ENCODE results near the gene COMTD1.
"Not testable (repeated sequence)": the region's sequence is repeated elsewhere in the genome, so short reads cannot be mapped to it uniquely, and the experiment has no call there.

Gene COMTD1

DNA sequence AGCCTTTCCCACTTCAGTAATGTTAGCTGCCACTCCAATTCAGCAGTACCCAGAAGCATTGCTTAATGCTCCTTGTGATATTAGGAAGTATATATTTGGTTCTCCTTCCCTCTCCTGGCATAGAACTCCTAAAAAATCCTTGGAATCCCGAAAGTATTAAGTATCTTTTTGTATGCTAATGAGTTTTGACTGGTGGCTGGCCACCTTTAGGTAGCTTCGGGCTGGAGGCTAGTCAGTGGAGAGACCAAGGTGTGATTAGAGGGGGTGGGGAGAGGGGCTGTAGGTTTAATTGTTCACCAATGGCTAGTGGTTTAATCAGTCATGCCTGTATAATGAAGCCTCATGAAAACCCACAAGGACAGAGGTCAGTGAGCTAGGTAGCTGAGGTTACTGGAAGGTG lies 12.2 kb downstream of the COMTD1 start:
- no peak for TF ChIP-seq EZH2 (IDR thresholded peaks at IDR 0.05; ENCODE audit: borderline replicate concordance, low read length)
- TF ChIP-seq, protein P1, sequence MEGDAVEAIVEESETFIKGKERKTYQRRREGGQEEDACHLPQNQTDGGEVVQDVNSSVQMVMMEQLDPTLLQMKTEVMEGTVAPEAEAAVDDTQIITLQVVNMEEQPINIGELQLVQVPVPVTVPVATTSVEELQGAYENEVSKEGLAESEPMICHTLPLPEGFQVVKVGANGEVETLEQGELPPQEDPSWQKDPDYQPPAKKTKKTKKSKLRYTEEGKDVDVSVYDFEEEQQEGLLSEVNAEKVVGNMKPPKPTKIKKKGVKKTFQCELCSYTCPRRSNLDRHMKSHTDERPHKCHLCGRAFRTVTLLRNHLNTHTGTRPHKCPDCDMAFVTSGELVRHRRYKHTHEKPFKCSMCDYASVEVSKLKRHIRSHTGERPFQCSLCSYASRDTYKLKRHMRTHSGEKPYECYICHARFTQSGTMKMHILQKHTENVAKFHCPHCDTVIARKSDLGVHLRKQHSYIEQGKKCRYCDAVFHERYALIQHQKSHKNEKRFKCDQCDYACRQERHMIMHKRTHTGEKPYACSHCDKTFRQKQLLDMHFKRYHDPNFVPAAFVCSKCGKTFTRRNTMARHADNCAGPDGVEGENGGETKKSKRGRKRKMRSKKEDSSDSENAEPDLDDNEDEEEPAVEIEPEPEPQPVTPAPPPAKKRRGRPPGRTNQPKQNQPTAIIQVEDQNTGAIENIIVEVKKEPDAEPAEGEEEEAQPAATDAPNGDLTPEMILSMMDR (IDR thresholded peaks at IDR 0.05; ENCODE audit: low read length): no peak
- no peaks in the 10 kb centered on the region for H3K27me3 ChIP-seq (ENCODE audit: insufficient read depth, low read length)
- no peaks in the 10 kb centered on the region for H3K9me2 ChIP-seq (ENCODE audit: low read depth, low read length)
- H3K36me3 ChIP-seq (ENCODE audit: insufficient read depth, low read length): peaks cover 89% of the 10 kb centered on the region
- peaks cover 27% of the 10 kb centered on the region for H3K79me2 ChIP-seq (ENCODE audit: insufficient read depth, low read length)
- H3K4me1 ChIP-seq (ENCODE audit: insufficient read depth, low read length, severe bottlenecking): peaks cover 25% of the 10 kb centered on the region
- no peak overlapping the region for H3K4me2 ChIP-seq (ENCODE audit: low read length)
- H3K27ac ChIP-seq (ENCODE audit: low read depth, low read length, poor library complexity, severe bottlenecking): no peak overlapping the region
- H3F3A ChIP-seq (ENCODE audit: insufficient read depth, low read length): 0 out of 2 replicates have a peak, but pooled peaks cover 4% of the 10 kb centered on the region
- H4K20me1 ChIP-seq (ENCODE audit: insufficient read depth, low read length): no peaks in the 10 kb centered on the region
- H2AFZ ChIP-seq (ENCODE audit: low read length): no peak overlapping the region
- no peak overlapping the region for H3K9ac ChIP-seq (ENCODE audit: low read length)
- no peaks in the 10 kb centered on the region for H3K9me3 ChIP-seq (ENCODE audit: low read length)
- no peak overlapping the region for H3K4me3 ChIP-seq (ENCODE audit: low read depth, low read length, poor library complexity, severe bottlenecking)

DNA sequence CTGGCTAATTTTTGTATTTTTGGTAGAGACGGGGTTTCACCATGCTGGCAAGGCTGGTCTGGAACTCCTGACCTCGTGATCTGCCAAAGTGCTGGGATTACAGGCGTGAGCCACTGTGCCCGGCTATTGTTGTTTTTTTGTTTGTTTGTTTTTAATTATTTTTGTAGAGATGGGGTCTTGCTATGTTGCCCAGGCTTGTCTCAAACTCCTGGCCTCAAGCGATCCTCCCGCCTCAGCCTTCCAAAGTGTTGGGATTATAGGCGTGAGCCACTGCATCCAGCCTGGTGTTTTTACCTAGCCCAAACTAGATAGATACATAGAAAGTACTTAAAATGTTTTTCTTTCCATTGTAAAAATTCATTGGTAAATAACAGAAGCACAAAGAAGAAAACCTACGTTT lies 14.3 kb downstream of the COMTD1 start:
- H3K9me3 ChIP-seq (ENCODE audit: low read length); H3K9me2 ChIP-seq (ENCODE audit: low read depth, low read length); H4K20me1 ChIP-seq (ENCODE audit: insufficient read depth, low read length); H3K27ac ChIP-seq (ENCODE audit: low read depth, low read length, poor library complexity, severe bottlenecking); H3K4me3 ChIP-seq (ENCODE audit: low read depth, low read length, poor library complexity, severe bottlenecking); H3K4me2 ChIP-seq (ENCODE audit: low read length); H3K9ac ChIP-seq (ENCODE audit: low read length); H3K27me3 ChIP-seq (ENCODE audit: insufficient read depth, low read length); H3F3A ChIP-seq (ENCODE audit: insufficient read depth, low read length); H2AFZ ChIP-seq (ENCODE audit: low read length): not testable (repeated sequence)
- Histone ChIP-seq H3K36me3 (ENCODE audit: insufficient read depth, low read length) (peaks cover 94% of the 10 kb centered on the region), H3K4me1 (ENCODE audit: insufficient read depth, low read length, severe bottlenecking) (peaks cover 19% of the 10 kb centered on the region), H3K79me2 (ENCODE audit: insufficient read depth, low read length) (peaks cover 19% of the 10 kb centered on the region; the same call in 1 of the 2 replicates)

DNA sequence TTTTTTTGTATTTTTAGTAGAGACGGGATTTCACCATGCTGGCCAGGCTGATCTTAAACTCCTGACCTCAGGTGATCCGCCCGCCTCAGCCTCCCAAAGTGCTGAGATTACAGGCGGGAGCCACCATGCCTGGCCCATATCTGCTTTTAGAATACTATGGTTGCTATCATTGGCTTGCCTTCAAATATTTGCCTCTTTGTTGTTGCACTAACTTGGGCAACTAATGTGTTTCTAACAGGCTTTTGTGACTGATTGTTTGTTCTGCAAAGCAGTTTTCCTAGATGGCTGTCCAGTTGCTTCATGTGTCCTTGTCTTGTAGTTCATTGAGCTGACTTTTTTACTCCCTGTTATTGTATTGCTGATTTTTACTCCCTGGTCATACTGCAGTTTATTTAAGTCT lies 15.5 kb downstream of the COMTD1 start:
- Histone ChIP-seq H3K9me2 (ENCODE audit: low read depth, low read length) (no peaks in the 10 kb centered on the region), H3F3A (ENCODE audit: insufficient read depth, low read length) (no peaks in the 10 kb centered on the region), H3K4me2 (ENCODE audit: low read length) (no peak overlapping the region), H3K27me3 (ENCODE audit: insufficient read depth, low read length) (no peaks in the 10 kb centered on the region), H3K4me3 (ENCODE audit: low read depth, low read length, poor library complexity, severe bottlenecking) (no peak overlapping the region), H3K79me2 (ENCODE audit: insufficient read depth, low read length) (peaks cover 22% of the 10 kb centered on the region; the same call in 1 of the 2 replicates), H3K4me1 (ENCODE audit: insufficient read depth, low read length, severe bottlenecking) (peaks cover 7% of the 10 kb centered on the region), H3K9ac (ENCODE audit: low read length) (no peak overlapping the region), H2AFZ (ENCODE audit: low read length) (no peak overlapping the region), H3K27ac (ENCODE audit: low read depth, low read length, poor library complexity, severe bottlenecking) (no peak overlapping the region), H3K9me3 (ENCODE audit: low read length) (no peaks in the 10 kb centered on the region), H3K36me3 (ENCODE audit: insufficient read depth, low read length) (peaks cover 94% of the 10 kb centered on the region), H4K20me1 (ENCODE audit: insufficient read depth, low read length) (no peaks in the 10 kb centered on the region)
- TF ChIP-seq EZH2 (IDR thresholded peaks at IDR 0.05; ENCODE audit: borderline replicate concordance, low read length): no peak
- TF ChIP-seq, protein P1 (IDR thresholded peaks at IDR 0.05; ENCODE audit: low read length): no peak

DNA sequence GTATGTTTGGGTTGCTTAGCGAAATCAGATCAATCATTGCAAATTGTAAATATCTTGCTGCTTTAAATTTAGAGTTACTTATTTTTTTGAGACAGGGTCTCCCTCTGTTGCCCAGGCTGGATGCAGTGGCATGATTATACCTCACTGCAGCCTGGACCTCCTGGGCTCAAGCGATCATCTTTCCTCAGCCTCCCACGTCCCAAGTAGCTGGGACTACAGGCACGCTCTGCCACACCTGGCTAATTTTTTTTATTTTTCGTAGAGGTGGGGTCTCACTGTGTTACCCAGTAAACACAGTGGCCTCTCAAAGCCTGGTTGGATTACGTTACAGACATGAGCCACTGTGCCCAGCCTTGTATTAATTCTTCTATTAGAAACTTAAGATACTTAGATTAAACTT lies 23.4 kb downstream of the COMTD1 start:
- no peaks in the 10 kb centered on the region for H3K27me3 ChIP-seq (ENCODE audit: insufficient read depth, low read length)
- no peaks in the 10 kb centered on the region for H3K9me2 ChIP-seq (ENCODE audit: low read depth, low read length)
- no peak overlapping the region for H3K27ac ChIP-seq (ENCODE audit: low read depth, low read length, poor library complexity, severe bottlenecking)
- H3K9ac ChIP-seq (ENCODE audit: low read length): peak overlapping the region; percentile 96; the same call in 1 of the 2 replicates
- H3K4me3 ChIP-seq (ENCODE audit: low read depth, low read length, poor library complexity, severe bottlenecking): peak overlapping the region; percentile 96
- H2AFZ ChIP-seq (ENCODE audit: low read length): no peak overlapping the region
- H3K4me1 ChIP-seq (ENCODE audit: insufficient read depth, low read length, severe bottlenecking): peaks cover 26% of the 10 kb centered on the region
- H3K4me2 ChIP-seq (ENCODE audit: low read length): peak overlapping the region; percentile 84
- H3K79me2 ChIP-seq (ENCODE audit: insufficient read depth, low read length): peaks cover 36% of the 10 kb centered on the region
- no peak for TF ChIP-seq EZH2 (IDR thresholded peaks at IDR 0.05; ENCODE audit: borderline replicate concordance, low read length)
- TF ChIP-seq, protein P1 (IDR thresholded peaks at IDR 0.05; ENCODE audit: low read length): no peak
- H3K9me3 ChIP-seq (ENCODE audit: low read length): no peaks in the 10 kb centered on the region
- H3F3A ChIP-seq (ENCODE audit: insufficient read depth, low read length): no peaks in the 10 kb centered on the region
- no peaks in the 10 kb centered on the region for H4K20me1 ChIP-seq (ENCODE audit: insufficient read depth, low read length)
- H3K36me3 ChIP-seq (ENCODE audit: insufficient read depth, low read length): peaks cover 54% of the 10 kb centered on the region
